SK-N-SH (cell line): Measurements from ENCODE around the gene WNK2.

ENCODE experiments used
- CTCF ChIP-seq: fragments of 200-600 bp; sonication (generic); IDR thresholded peaks from 2 replicates; pipeline ENCODE4 v1.6.1; 2017; ENCODE audit warnings: antibody characterized with exemption, mild to moderate bottlenecking, moderate library complexity
- EP300 ChIP-seq, 2 experiments: IDR thresholded peaks; 2 replicates each; pipeline versions ENCODE4 v1.4.0 to v1.6.1; 2012; ENCODE audit warnings: borderline replicate concordance in 1 of 2, low read depth in 1 of 2, low read length in 1 of 2
- EZH2phosphoT487 ChIP-seq: fragments of 200-600 bp; sonication (generic); IDR thresholded peaks from 2 replicates; pipeline ENCODE4 v1.6.1; 2017; ENCODE audit warnings: low read depth, mixed run types, mild to moderate bottlenecking, antibody characterized with exemption, moderate library complexity, borderline replicate concordance
- FOXM1 ChIP-seq: IDR thresholded peaks from 2 replicates; pipeline ENCODE4 v1.4.0; 2012; ENCODE audit warnings: low read depth, mild to moderate bottlenecking
- GABPA ChIP-seq: IDR thresholded peaks from 2 replicates; pipeline ENCODE4 v1.4.0; 2012; ENCODE audit warnings: low read depth, mild to moderate bottlenecking
- POLR2AphosphoS5 ChIP-seq: IDR thresholded peaks from 2 replicates; pipeline ENCODE4 v1.6.1; 2012; ENCODE audit warnings: low read depth, low read length
- RAD21 ChIP-seq: IDR thresholded peaks from 2 replicates; pipeline ENCODE4 v1.6.1; 2012; ENCODE audit warnings: mild to moderate bottlenecking, low read length
- RCOR1 ChIP-seq: fragments of 150-350 bp; IDR thresholded peaks from 2 replicates; pipeline ENCODE4 v1.6.1; 2017; ENCODE audit warnings: antibody characterized with exemption, low read length
- SMC3 ChIP-seq: IDR thresholded peaks from 2 replicates; pipeline ENCODE4 v1.6.1; 2012; ENCODE audit warnings: low read depth, low read length, improper control_type of control experiment
- TAF1 ChIP-seq: IDR thresholded peaks from 2 replicates; pipeline ENCODE4 v1.6.1; 2012; ENCODE audit warnings: low read depth, mild to moderate bottlenecking, low read length, moderate library complexity, borderline replicate concordance
- USF2 ChIP-seq: fragments of 150-350 bp; IDR thresholded peaks from 2 replicates; pipeline ENCODE4 v1.6.1; 2017; ENCODE audit warnings: antibody characterized with exemption, low read length, low read depth, borderline replicate concordance
- ZBTB33 ChIP-seq: IDR thresholded peaks from 2 replicates; pipeline ENCODE4 v1.4.0; 2012; ENCODE audit warnings: low read depth, borderline replicate concordance

GRCh38 chr9:93254806-93255493 is 71.0 kb downstream of the WNK2 start:
- TF ChIP-seq CTCF (no peak), ZBTB33 (no peak), GABPA (no peak), EP300 (IDR thresholded peaks at IDR 0.05; ENCODE audit: borderline replicate concordance in 1 of 2, low read depth in 1 of 2, low read length in 1 of 2) (no peak), FOXM1 (no peak), USF2 (no peak), TAF1 (no peak), RAD21 (no peak), POLR2AphosphoS5 (no peak), SMC3 (no peak), EZH2phosphoT487 (no peak), RCOR1 (no peak)
